A549 (cell line): ENCODE data around the gene HPSE. TPM values are rescaled to one million over a fixed set of nuclear protein-coding genes. Genes with fewer than 3 reads are reported as not detected.

Source experiments
- ATAC-seq, 2 experiments: fragments of 200-7000 bp in 1 of 2; fragments of >200 bp in 1 of 2; cut with Nextera tagmentation in 1 of 2; cut with Tn5 transposase in 1 of 2; 3 replicates each; pipeline versions ENCODE4 v1.8.0 to v1.9.1; 2018 to 2020; ENCODE audit warnings: mild to moderate bottlenecking in 1 of 2, moderate library complexity in 1 of 2
- CTCF ChIA-PET: fragments of 300-600 bp; sonication (Branson Sonifier 250); formaldehyde crosslinking; extraction: SDS; loops from one replicate; lab custom pipeline; 2021; ENCODE audit warnings: antibody characterized with exemption, inconsistent platforms; lab: Yijun Ruan, JAX
- POLR2A ChIA-PET: fragments of 350-600 bp; formaldehyde crosslinking; extraction: SDS; loops from one replicate; lab custom pipeline; 2021; ENCODE audit warnings: antibody characterized with exemption, inconsistent platforms; lab: Yijun Ruan, JAX
- DNase-seq, 2 experiments: peaks; one replicate each; pipeline versions ENCODE4 v3.0.0 to v3.0.0-alpha.2; 2011 to 2016; ENCODE audit warnings: low read depth in 1 of 2, low spot score in 1 of 2
- FAIRE-seq: peaks from 2 replicates; lab custom pipeline; 2011; peaks lifted over from hg19 to GRCh38; lab: Jason Lieb, UNC
- H3K27ac ChIP-seq, 2 experiments: fragments of >200 bp; sonication (Bioruptor Twin); formaldehyde crosslinking; 3 replicates each; pipeline ENCODE4 v1.5.1; 2016 to 2017
- H3K4me1 ChIP-seq: fragments of >200 bp; sonication (Bioruptor Twin); formaldehyde crosslinking; 3 replicates; pipeline ENCODE4 v1.6.1; 2016
- H3K4me2 ChIP-seq: fragments of >200 bp; sonication (Bioruptor Twin); formaldehyde crosslinking; 3 replicates; pipeline ENCODE4 v1.6.1; 2016
- H3K4me3 ChIP-seq: fragments of >200 bp; sonication (Bioruptor Twin); formaldehyde crosslinking; 3 replicates; pipeline ENCODE4 v1.5.1; 2016
- H3K9me3 ChIP-seq: fragments of >200 bp; sonication (Bioruptor Twin); formaldehyde crosslinking; 3 replicates; pipeline ENCODE4 v1.6.1; 2016
- BHLHE40 ChIP-seq: IDR thresholded peaks from 2 replicates; pipeline ENCODE4 v1.6.1; 2012; ENCODE audit warnings: low read depth, low read length, inconsistent platforms
- CEBPB ChIP-seq, 2 experiments: fragments of >200 bp in 1 of 2; sonication (Bioruptor Twin) in 1 of 2; formaldehyde crosslinking in 1 of 2; IDR thresholded peaks; 2 replicates each; pipeline ENCODE4 v1.6.1; 2012 to 2016
- EHMT2 ChIP-seq: fragments of 200-600 bp; sonication (generic); IDR thresholded peaks from 2 replicates; pipeline ENCODE4 v1.6.1; 2016; ENCODE audit warnings: antibody characterized with exemption, low read depth, mild to moderate bottlenecking, moderate library complexity
- FOSB ChIP-seq: fragments of 250-450 bp; sonication (Bioruptor Pico); IDR thresholded peaks from 2 replicates; pipeline ENCODE4 v1.5.0; 2020; ENCODE audit warnings: mild to moderate bottlenecking, moderate library complexity
- GATA3 ChIP-seq: IDR thresholded peaks from 2 replicates; pipeline ENCODE4 v1.6.1; 2012; ENCODE audit warnings: borderline replicate concordance
- HEYL ChIP-seq: fragments of 250-450 bp; sonication (Bioruptor Pico); IDR thresholded peaks from 2 replicates; pipeline ENCODE4 v1.8.0; 2021; ENCODE audit warnings: mild to moderate bottlenecking, moderate library complexity
- MAZ ChIP-seq: fragments of 150-350 bp; IDR thresholded peaks from 2 replicates; pipeline ENCODE4 v1.6.1; 2014; ENCODE audit warnings: antibody characterized with exemption, low read depth, low read length, borderline replicate concordance
- NPAS2 ChIP-seq: fragments of 250-450 bp; sonication (Bioruptor Pico); IDR thresholded peaks from 2 replicates; pipeline ENCODE4 v1.8.0; 2022; ENCODE audit warnings: mild to moderate bottlenecking, moderate library complexity, borderline replicate concordance
- PBX3 ChIP-seq: IDR thresholded peaks from 2 replicates; pipeline ENCODE4 v1.6.1; 2012
- PHF8 ChIP-seq: fragments of 200-600 bp; sonication (generic); IDR thresholded peaks from 2 replicates; pipeline ENCODE4 v1.6.1; 2016; ENCODE audit warnings: low read depth, mild to moderate bottlenecking, antibody characterized with exemption, moderate library complexity, borderline replicate concordance
- POLR2A ChIP-seq: IDR thresholded peaks from 2 replicates; pipeline ENCODE4 v1.6.1; 2012; ENCODE audit warnings: mild to moderate bottlenecking, low read length
- RAD21 ChIP-seq, 2 experiments: fragments of >200 bp in 1 of 2; sonication (Bioruptor Twin) in 1 of 2; formaldehyde crosslinking in 1 of 2; IDR thresholded peaks in 1 of 2; conservative IDR thresholded peaks in 1 of 2; 2 replicates in 1 of 2; 3 replicates in 1 of 2; pipeline ENCODE4 v1.6.1; 2012 to 2018; ENCODE audit warnings: inconsistent platforms in 1 of 2
- RCOR1 ChIP-seq: fragments of 150-350 bp; IDR thresholded peaks from 2 replicates; pipeline ENCODE4 v1.6.1; 2014; ENCODE audit warnings: antibody characterized with exemption, low read length, low read depth
- RFX5 ChIP-seq: fragments of 450-650 bp; IDR thresholded peaks from 2 replicates; pipeline ENCODE4 v1.7.1; 2014; ENCODE audit warnings: antibody characterized with exemption, mild to moderate bottlenecking, moderate library complexity
- RNF2 ChIP-seq: fragments of 200-600 bp; sonication (generic); IDR thresholded peaks from 2 replicates; pipeline ENCODE4 v1.6.1; 2016; ENCODE audit warnings: low read depth, mild to moderate bottlenecking, antibody characterized with exemption, moderate library complexity, borderline replicate concordance
- SMC3 ChIP-seq: fragments of >200 bp; sonication (Bioruptor Twin); formaldehyde crosslinking; IDR thresholded peaks from 3 replicates; pipeline ENCODE4 v1.6.1; 2018; ENCODE audit warnings: inconsistent platforms
- SREBF2 ChIP-seq: fragments of 450-650 bp; IDR thresholded peaks from 2 replicates; pipeline ENCODE4 v1.6.1; 2014; ENCODE audit warnings: mild to moderate bottlenecking, moderate library complexity
- TFCP2L1 ChIP-seq: fragments of 250-450 bp; sonication (Bioruptor Pico); IDR thresholded peaks from 2 replicates; pipeline ENCODE4 v1.5.0; 2021; ENCODE audit warnings: mild to moderate bottlenecking
- TP53 ChIP-seq: fragments of 250-450 bp; sonication (Bioruptor Pico); IDR thresholded peaks from 2 replicates; pipeline ENCODE4 v1.5.0; 2021; ENCODE audit warnings: mild to moderate bottlenecking, moderate library complexity
- USF2 ChIP-seq: fragments of 450-650 bp; IDR thresholded peaks from 2 replicates; pipeline ENCODE4 v1.6.1; 2014; ENCODE audit warnings: antibody characterized with exemption
- ZC3H11A ChIP-seq: fragments of 450-650 bp; IDR thresholded peaks from 2 replicates; pipeline ENCODE4 v1.6.1; 2014; ENCODE audit warnings: antibody characterized with exemption, mild to moderate bottlenecking
- ZFP36 ChIP-seq: fragments of 450-650 bp; IDR thresholded peaks from 2 replicates; pipeline ENCODE4 v1.6.1; 2014; ENCODE audit warnings: borderline replicate concordance; ENCODE audit not compliant: partially characterized antibody
- ZNF302 ChIP-seq: fragments of 250-450 bp; sonication (Bioruptor Pico); IDR thresholded peaks from 2 replicates; pipeline ENCODE4 v1.9.0; 2021; ENCODE audit warnings: inconsistent platforms, mild to moderate bottlenecking, moderate library complexity
- ZSCAN20 ChIP-seq: fragments of 250-450 bp; sonication (Bioruptor Pico); IDR thresholded peaks from 2 replicates; pipeline ENCODE4 v1.8.0; 2022; ENCODE audit warnings: mild to moderate bottlenecking, moderate library complexity
- WGBS: methylation state at CpG from one replicate; pipeline ENCODE4 v1.1.6; 2017; ENCODE audit errors: missing lambda C conversion rate; 5-methylcytosine and 5-hydroxymethylcytosine counted together
- polyA plus RNA-seq, 4 experiments: library from polyadenylated mRNA; depleted of rRNA in 3 of 4; stranded (reverse); fragments of >200 nt; fragmentation: RNase III in 1 of 4; extraction: RNeasy Plus Mini Kit Qiagen cat#74134 plus additional on column Dnase treatment in 1 of 4; gene quantifications; 2 replicates in 3 of 4; 3 replicates in 1 of 4; pipeline ENCODE4 v1.2.3, GENCODE V29; 2011 to 2017
- TF ChIP-seq, protein P1 (sequence below): IDR thresholded peaks from 2 replicates; pipeline ENCODE4 v1.6.1; 2012; ENCODE audit warnings: low read depth, borderline replicate concordance
- TF ChIP-seq, protein P2 (sequence below): fragments of 150-350 bp; IDR thresholded peaks from 2 replicates; pipeline ENCODE4 v1.6.1; 2014; ENCODE audit warnings: low read depth, mild to moderate bottlenecking, low read length
- TF ChIP-seq, protein P3 (sequence below): fragments of 250-450 bp; sonication (Bioruptor Pico); IDR thresholded peaks from 2 replicates; pipeline ENCODE4 v1.5.0; 2021; ENCODE audit warnings: mild to moderate bottlenecking, moderate library complexity, borderline replicate concordance

The HPSE gene
- polyA plus RNA-seq, 2 of the 4 experiments (the other 2 are of a cell fraction) = 0.72 to 1.7 TPM

DNA sequence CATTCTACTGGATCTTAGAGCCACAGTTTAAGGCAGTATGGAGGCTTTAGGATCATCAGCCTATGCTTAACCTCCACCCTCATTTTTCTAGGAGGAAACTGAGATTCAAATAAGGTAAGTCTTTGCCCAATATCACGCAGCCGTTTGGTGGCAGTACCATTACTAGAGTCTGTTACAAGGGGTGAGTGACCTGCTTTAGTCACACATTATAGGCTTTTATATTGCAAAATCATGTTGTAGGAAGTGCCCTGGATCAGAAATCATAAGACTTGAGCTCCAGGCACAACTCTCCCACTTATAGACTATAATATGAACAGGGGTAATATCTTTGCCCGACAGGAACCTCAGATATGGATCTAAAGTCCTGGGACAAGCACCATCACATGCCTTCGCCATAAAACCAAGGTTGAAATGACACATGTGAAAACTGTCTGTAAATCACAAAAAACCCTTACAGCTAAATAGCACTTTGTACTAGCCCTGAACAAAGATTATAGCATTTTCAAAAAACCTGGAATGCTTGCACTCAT lies 19.2 kb downstream of the HPSE start:
- Histone ChIP-seq H3K9me3 (no peaks in the 10 kb centered on the region), H3K27ac (no peak overlapping the region), H3K4me3 (no peak overlapping the region), H3K4me2 (no peak overlapping the region), H3K4me1 (no peaks in the 10 kb centered on the region)
- no peak for DNase-seq
- ChIA-PET POLR2A (no interaction called here), CTCF (interaction anchor here (0.6 kb wide), 1 partner anchor 57 kb away, joined by 5 read pairs; no protein-coding TSS in a partner anchor)
- TF ChIP-seq BHLHE40 (no peak), ZC3H11A (no peak), RAD21 (conservative IDR thresholded peaks at IDR 0.05 in 1 of 2, IDR thresholded peaks at IDR 0.05 in 1 of 2) (no peak), RCOR1 (no peak), SREBF2 (no peak), PHF8 (no peak), PBX3 (no peak), RNF2 (no peak), RFX5 (no peak), ZNF302 (no peak), SMC3 (no peak), USF2 (no peak), HEYL (CRISPR knock-in tag) (no peak), TP53 (CRISPR knock-in tag) (no peak)
- TF ChIP-seq, protein P1, sequence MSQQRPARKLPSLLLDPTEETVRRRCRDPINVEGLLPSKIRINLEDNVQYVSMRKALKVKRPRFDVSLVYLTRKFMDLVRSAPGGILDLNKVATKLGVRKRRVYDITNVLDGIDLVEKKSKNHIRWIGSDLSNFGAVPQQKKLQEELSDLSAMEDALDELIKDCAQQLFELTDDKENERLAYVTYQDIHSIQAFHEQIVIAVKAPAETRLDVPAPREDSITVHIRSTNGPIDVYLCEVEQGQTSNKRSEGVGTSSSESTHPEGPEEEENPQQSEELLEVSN = no peak
- WGBS = 93% methylated on average over 4 of the region's 4 CpGs
- no peak for FAIRE-seq
- ATAC-seq = no peak

- Histone ChIP-seq H3K4me2 (no peak overlapping the region), H3K27ac (no peak overlapping the region), H3K4me1 (no peaks in the 10 kb centered on the region)
- ATAC-seq (no peak), FAIRE-seq (no peak), DNase-seq (no peak)
- POLR2A ChIA-PET = no interaction called here
- CTCF ChIA-PET = no interaction called here
- TF ChIP-seq POLR2A (no peak), NPAS2 (no peak), FOSB (CRISPR knock-in tag) (no peak), MAZ (no peak), GATA3 (no peak), EHMT2 (no peak), ZSCAN20 (CRISPR knock-in tag) (no peak), ZFP36 (no peak), TFCP2L1 (no peak), TP53 (CRISPR knock-in tag) (no peak), CEBPB (IDR thresholded peaks at IDR 0.05) (no peak), PHF8 (no peak)
- TF ChIP-seq, protein P2, sequence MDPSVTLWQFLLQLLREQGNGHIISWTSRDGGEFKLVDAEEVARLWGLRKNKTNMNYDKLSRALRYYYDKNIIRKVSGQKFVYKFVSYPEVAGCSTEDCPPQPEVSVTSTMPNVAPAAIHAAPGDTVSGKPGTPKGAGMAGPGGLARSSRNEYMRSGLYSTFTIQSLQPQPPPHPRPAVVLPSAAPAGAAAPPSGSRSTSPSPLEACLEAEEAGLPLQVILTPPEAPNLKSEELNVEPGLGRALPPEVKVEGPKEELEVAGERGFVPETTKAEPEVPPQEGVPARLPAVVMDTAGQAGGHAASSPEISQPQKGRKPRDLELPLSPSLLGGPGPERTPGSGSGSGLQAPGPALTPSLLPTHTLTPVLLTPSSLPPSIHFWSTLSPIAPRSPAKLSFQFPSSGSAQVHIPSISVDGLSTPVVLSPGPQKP = no peak
- TF ChIP-seq, protein P3, sequence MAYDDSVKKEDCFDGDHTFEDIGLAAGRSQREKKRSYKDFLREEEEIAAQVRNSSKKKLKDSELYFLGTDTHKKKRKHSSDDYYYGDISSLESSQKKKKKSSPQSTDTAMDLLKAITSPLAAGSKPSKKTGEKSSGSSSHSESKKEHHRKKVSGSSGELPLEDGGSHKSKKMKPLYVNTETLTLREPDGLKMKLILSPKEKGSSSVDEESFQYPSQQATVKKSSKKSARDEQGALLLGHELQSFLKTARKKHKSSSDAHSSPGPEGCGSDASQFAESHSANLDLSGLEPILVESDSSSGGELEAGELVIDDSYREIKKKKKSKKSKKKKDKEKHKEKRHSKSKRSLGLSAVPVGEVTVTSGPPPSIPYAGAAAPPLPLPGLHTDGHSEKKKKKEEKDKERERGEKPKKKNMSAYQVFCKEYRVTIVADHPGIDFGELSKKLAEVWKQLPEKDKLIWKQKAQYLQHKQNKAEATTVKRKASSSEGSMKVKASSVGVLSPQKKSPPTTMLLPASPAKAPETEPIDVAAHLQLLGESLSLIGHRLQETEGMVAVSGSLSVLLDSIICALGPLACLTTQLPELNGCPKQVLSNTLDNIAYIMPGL (CRISPR knock-in tag) = no peak
- TF ChIP-seq, all 56 proteins: peak for 0
- Histone ChIP-seq H3K9me3 (no peaks in the 10 kb centered on the region), H3K4me3 (no peak overlapping the region)
- 88% methylated on average over 4 of the region's 4 CpGs for WGBS
Observed at GRCh38 chr4:83308672-83309071, 26.0 kb downstream of the HPSE start.
